Subcutaneous adipose tissue (tissue), 4 donors: ENCODE measurements around the gene SLC18A3. TPM values are rescaled to one million over a fixed set of nuclear protein-coding genes. Genes with fewer than 3 reads are reported as not detected.

Source experiments
- CTCF ChIP-seq: fragments of 450-650 bp; IDR thresholded peaks from one replicate; pipeline ENCODE4 v1.5.1; 2016; ENCODE audit warnings: low read depth, mild to moderate bottlenecking, control low read depth, antibody characterized with exemption, moderate library complexity
- total RNA-seq, 4 donors: library from RNA; depleted of rRNA; stranded (reverse); fragments of >200 nt; gene quantifications; one replicate each; pipeline ENCODE4 v1.1.0, GENCODE V29; 2016

Gene SLC18A3
- total RNA-seq, 4 donors from 2014 or later = not detected

- TF ChIP-seq CTCF = no peak
Measured at GRCh38 chr10:49644035-49644646, 34.0 kb downstream of the SLC18A3 start.

DNA sequence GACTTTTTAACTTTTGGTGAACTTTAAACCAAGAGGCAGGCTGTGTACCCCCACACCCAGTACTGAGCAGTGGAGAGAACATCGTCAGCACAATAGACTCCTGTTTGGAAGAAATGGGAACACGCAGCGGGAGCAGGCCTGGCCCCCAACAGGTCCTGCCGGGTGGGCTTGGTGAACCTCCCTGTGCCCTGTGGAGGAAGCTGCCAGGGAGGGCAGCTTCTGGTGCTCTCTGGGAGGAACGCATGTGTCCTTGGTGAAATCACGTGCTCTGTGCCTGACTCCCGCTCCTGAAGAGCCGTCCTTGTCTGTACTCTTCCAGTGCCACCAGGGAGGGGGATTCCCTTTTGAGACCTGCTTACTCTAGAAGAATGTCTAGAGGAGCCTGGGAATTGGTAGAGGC lies 35.3 kb downstream of the SLC18A3 start:
- no peak for TF ChIP-seq CTCF

DNA sequence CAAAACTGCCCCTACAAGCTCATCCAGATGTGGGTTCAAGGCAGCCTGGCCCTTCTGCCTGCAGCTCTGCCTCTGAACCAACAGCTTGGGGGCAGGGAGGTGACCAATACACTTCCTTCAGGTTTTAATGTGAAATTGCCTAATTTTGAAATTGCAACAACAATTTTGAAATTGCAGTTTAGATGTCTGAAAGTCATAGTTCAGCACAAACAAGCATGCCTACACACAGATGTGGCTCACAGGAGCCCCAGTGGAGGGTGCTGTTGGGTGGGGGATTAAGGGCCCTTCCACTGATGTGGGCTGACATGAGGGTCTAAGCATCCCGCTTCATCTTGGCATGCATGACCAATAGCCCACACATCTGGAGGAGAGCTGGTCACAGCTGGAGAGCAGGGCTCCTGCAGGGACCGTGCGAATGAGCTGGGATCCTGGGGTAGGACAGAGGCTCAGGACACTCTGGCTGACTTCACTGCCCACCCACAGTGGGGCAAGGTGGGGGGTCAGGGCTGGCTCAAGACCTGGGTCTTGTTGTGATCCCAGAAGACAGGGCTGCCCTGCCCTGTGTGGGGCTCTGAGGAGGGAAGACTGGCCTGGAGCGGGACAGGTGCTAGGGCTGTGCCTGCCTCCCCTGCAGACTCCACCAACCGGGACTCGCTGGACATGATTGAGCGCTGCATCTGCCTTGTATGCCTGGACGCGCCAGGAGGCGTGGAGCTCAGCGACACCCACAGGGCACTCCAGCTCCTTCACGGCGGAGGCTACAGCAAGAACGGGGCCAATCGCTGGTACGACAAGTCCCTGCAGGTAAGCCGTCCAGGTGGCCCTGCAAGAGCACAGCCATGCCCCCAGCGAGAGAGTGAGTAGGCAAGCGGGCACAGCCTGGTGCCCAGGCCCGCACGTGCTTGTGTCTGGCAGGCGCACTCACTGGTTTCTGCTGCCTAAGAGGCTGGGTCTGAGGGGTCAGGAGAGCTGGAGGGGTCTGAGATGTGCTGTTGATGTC lies 36.1 kb downstream of the SLC18A3 start:
- no peak for TF ChIP-seq CTCF

GRCh38 chr10:49647554-49647953 lies 37.4 kb downstream of the SLC18A3 start:
- TF ChIP-seq CTCF = no peak

DNA sequence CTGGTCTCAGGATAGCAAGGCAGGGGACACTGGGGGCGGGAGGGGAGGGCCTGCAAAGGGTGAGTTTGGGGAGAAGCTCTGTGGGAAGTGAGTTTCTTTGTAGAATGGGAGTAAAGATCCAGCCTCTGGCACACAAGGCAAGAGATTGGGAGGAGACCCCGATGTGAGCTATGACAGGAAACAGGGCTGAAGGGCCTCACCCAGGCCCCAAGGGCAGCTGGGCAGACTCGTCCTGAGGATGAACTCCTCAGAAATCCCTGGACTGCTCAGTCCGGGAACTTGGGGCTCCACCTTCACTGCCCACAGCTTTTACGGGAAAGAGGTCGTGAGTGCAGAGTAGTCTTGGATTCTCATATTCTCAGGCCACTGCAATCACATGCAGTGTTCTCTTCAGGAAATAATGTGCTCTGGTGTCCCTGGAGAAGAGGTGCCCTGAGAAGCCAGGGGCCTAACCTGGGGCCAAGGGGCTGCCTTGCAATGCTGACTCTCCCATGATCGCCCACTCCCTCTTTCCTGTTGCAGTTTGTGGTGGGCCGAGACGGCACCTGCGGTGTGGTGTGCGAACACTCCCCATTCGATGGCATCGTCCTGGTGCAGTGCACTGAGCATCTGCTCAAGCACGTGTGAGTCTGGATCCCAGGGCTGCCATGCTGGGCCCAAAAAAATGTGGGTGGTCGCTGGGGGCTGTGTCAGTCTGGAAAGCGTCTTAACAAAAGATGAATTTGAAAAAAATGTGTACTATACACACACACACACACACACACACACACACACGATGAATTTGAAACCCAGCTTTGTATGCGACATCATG lies 38.1 kb downstream of the SLC18A3 start:
- TF ChIP-seq CTCF = no peak

- TF ChIP-seq CTCF = no peak
Measured at GRCh38 chr10:49649294-49649693, 39.2 kb downstream of the SLC18A3 start.
